ENCODE results near the gene MYBPC2. TPM values are rescaled to one million over a fixed set of nuclear protein-coding genes. Genes with fewer than 3 reads are reported as not detected.
"Not testable (repeated sequence)": the region's sequence is repeated elsewhere in the genome, so short reads cannot be mapped to it uniquely, and the experiment has no call there.

Gene MYBPC2
- polyA plus RNA-seq, 1 donor, result 1.5 TPM

- no peak for DNase-seq
These were observed 26.4 kb downstream of the MYBPC2 start for GRCh38 chr19:50459067-50459456.

- DNase-seq, result no peak
These were observed 26.9 kb downstream of the MYBPC2 start for GRCh38 chr19:50459638-50460037.

- DNase-seq, result peak; percentile 34
These were observed 27.6 kb downstream of the MYBPC2 start for GRCh38 chr19:50460161-50460765.

- peak; percentile 67 for DNase-seq
These were observed 28.6 kb downstream of the MYBPC2 start for GRCh38 chr19:50461066-50461875.

DNA sequence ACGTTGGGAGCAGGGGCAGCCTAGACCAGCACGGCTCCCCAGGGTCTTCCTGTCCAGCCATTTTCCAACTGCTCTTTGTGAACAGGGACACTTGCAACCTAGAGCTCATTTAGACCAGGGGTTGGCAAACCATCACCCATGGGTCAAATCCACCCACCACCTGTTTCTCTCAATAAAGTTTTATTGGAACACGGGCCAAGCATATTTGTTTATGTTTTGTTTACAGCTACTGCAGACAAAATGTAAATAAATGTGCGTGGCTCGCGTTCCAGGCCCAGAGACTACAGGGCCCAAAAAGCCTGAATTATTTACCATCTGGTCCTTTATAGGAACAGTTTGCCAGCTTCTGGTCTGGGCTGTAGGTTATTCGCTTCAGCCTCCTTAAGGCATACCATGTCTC is 30.3 kb downstream of the MYBPC2 start:
- no peak for DNase-seq

- DNase-seq, result no peak
These were observed 31.7 kb downstream of the MYBPC2 start for GRCh38 chr19:50464348-50464747.

GRCh38 chr19:50465000-50465399 is 32.3 kb downstream of the MYBPC2 start:
- DNase-seq, result no peak

DNA sequence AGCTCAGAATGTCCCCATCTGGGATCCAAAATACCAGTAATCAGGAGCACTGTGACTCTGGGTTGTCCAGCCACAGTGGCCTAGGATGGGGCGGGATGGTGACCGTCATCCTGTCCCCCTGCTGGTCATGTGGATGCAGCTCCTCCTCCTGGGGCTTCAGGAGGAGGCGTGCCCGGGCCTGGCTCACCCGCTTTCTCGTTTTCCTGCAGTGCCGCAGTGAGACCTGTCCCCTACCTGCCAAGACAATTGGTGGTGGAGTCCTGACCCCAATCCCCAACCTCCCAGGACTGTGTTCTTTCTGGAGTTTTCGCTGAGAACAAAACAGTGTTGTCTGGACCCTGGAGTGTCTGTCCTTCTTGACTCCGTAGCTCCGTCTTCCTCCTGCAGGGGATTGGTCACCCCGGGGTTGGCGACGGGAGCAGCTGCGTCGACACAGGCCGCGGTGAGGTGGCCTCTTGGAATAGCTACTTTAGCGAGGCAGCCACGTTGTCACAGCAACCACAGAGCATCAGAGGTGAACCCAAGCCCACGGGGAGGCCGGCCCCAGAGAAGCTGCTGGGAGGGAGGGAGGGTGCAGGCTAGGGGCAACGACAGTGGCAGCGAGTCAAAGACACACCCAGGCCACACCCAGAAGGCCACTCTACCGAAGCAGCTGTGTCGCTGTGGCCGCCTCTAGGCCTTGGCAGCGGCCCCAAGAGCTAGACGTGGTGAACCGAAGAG is 33.5 kb downstream of the MYBPC2 start:
- DNase-seq, result no peak

DNA sequence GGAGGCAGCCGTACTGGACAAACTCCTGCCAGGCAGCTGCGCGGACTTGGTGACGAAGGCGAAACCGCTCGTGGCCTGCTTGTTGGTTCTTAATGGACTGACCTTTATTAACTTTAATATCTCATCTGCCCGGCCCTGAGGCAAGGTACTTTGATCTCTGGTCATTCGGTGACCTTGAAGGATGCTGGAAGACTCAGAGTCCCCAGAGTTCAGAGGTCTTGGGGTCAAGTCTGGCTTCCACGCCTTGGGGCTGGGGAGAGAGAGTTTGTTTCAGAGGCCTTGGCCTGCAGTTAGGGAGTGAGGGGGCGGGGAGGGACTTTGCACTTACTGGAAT is 34.0 kb downstream of the MYBPC2 start:
- no peak for DNase-seq

GRCh38 chr19:50467566-50467965 is 34.9 kb downstream of the MYBPC2 start:
- DNase-seq, result no peak

GRCh38 chr19:50468818-50469217 is 36.1 kb downstream of the MYBPC2 start:
- no peak for DNase-seq

DNA sequence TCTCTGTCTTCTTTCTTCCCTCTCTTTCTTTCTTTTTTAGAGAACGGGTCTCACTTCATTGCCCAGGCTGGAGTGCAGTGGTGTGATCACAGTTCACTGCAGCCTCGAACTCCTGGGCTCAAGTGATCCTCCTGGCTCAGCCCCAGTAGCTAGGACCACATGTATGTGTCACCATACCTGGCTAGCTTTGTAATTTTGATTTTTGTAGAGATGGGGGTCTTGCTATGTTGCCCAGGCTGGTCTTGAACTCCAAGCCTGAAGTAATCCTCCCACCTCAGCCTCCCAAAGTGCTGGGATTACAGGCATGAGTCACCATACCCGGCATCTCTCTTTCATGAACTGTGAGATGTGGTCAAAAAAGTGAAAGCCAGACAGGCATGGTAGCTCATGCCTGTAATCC is 40.6 kb downstream of the MYBPC2 start:
- DNase-seq, result not testable (repeated sequence)

GRCh38 chr19:50475101-50475568 is 42.4 kb downstream of the MYBPC2 start:
- DNase-seq, result no peak

DNA sequence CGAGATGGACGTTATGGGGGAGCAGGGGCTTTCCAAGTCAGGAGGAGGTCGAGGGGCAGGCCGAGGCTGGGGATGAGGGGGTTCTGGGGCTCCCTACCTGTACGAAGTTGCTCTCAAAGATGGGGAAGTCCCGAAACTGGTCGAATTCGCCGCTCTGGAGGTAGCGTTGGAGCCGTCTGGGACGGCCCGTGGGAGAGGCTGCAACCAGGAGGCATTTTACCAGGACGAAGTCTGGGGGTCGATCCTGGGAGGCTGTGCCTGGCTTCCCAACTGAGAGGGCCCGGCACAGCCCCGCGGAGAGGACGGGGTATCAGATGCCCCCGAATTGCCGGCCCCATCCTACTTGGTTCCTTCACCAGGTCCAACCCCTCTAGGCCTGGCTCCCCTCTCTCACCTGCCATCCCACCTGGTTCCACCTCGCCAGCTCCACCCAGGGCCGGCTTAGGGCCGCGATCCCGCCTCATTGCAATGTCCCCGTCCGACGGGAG is 43.1 kb downstream of the MYBPC2 start:
- DNase-seq, result no peak

- peak; percentile 92 for DNase-seq
These were observed 43.7 kb downstream of the MYBPC2 start, which contains the start of the genes EMC10 and GARIN5A for GRCh38 chr19:50476224-50476906. Gene EMC10, plus strand, starts transcription at chr19:50476507. Its CDS starts 38 bp downstream, at chr19:50476545. Gene GARIN5A, minus strand, starts transcription at chr19:50476848. Its CDS starts 460 bp downstream, at chr19:50476388.

DNA sequence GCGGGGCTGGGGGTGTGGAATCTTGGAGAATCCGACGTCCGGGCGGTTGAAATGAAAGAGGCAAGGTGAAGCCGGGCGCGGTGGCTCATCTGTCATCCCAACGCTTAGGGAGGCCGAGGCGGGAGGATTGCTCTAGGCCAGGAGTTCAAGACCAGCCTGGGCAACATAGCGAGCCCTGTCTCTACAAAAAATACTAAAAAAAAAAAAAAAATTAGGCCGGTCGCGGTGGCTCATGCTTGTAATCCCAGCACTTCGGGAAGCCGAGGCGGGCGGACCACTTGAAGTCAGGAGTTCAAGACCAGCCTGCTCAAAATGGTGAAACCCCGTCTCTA is 44.2 kb downstream of the MYBPC2 start:
- DNase-seq, result no peak

GRCh38 chr19:50477751-50478515 is 45.2 kb downstream of the MYBPC2 start:
- DNase-seq, result no peak

DNA sequence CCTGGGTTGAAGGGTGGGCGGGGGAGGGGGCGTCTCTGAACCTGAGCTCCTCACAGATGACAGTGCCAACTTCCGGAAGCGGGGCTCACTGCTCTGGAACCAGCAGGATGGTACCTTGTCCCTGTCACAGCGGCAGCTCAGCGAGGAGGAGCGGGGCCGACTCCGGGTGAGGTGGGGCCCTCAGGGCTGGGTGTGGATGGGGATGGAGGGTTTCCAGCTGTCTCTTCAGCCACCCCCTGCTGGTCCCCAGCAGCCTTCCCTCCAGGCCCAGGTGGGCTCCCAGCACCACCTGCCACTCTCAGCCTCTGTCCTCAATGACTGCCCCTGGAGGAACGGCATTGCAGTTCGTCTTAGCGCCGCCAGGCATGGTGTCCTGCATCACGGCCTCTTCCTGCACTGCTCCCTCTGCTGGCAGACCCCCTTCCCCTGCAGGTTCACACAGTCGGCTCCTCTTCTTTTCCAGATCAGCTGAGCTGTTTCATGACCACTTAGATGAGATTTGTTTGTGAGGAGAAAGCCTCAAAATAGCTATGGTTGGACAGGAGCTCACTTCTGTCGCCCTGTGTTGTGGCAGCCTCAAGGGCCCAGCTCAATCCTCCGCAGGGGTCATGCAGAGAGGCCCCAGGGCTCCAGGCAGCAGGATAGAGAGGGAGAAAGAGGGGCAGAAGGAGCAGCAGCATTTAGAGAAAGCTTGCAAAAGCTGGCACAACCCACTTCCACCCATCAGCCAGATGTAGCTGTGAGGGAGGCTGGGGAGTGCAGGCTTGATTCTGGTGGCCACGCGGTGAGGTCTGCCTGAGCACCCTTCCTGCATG is 46.4 kb downstream of the MYBPC2 start:
- no peak for DNase-seq

DNA sequence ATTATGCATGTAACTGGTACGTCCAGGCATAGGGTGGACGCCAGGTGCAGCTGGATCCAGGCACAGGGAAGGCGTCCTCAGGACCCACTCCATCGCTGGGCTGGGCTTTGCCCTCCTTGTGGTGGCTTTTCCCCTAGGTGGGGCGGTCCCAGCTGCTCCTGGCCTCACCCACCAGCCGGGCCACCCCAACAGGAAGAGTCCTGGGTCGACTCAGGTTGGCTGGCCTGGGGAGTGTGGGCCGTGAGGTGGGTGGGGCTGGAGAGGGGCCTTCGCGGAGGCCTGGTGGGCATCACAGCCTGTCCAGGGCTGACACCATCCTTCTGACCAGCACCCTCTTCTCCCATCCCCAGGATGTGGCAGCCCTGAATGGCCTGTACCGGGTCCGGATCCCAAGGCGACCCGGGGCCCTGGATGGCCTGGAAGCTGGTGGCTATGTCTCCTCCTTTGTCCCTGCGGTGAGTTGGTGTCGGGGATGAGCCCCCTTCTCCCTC is 47.1 kb downstream of the MYBPC2 start:
- no peak for DNase-seq
